Stomach (tissue), 4 donors: Measurements from ENCODE around the gene COPZ2.

Source experiments
- EP300 ChIP-seq: sonication (generic); formaldehyde crosslinking; IDR thresholded peaks from one replicate; pipeline ENCODE4 v1.6.1; 2017; ENCODE audit warnings: antibody characterized with exemption
- POLR2A ChIP-seq, 4 donors: fragments of 450-650 bp; IDR thresholded peaks; one replicate each; pipeline ENCODE4 v1.6.1; 2016; ENCODE audit warnings: antibody characterized with exemption in 4 of 4, control low read depth in 2 of 4, mild to moderate bottlenecking in 1 of 4, moderate library complexity in 1 of 4
- TF ChIP-seq, protein P1 (sequence below), 7 experiments: fragments of 450-650 bp in 4 of 7; fragments of 200-600 bp in 3 of 7; sonication (generic) in 3 of 7; IDR thresholded peaks; one replicate each; pipeline ENCODE4 v1.5.1; 2016 to 2019; ENCODE audit warnings: antibody characterized with exemption in 7 of 7, control low read depth in 2 of 7, mild to moderate bottlenecking in 1 of 7

DNA sequence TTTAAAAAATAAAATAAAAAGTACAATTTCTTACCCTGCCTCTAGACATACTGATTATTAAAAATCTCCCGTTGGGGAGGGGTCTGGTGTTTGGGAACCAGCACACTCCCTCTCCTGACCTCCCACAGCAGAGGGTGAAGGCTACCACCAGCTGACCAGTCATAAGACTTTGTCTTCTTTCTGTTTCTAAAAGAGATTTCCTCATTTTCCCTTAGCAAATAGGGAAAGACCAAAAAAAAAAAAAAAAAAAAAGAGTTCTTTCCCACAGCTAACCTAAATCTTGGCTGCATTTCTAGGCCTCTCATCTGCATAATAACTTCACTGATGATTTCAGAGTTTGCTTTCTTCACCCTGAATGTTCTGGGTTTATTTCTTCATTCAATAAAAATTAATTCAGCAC is 36.4 kb downstream of the COPZ2 start:
- TF ChIP-seq, protein P1, sequence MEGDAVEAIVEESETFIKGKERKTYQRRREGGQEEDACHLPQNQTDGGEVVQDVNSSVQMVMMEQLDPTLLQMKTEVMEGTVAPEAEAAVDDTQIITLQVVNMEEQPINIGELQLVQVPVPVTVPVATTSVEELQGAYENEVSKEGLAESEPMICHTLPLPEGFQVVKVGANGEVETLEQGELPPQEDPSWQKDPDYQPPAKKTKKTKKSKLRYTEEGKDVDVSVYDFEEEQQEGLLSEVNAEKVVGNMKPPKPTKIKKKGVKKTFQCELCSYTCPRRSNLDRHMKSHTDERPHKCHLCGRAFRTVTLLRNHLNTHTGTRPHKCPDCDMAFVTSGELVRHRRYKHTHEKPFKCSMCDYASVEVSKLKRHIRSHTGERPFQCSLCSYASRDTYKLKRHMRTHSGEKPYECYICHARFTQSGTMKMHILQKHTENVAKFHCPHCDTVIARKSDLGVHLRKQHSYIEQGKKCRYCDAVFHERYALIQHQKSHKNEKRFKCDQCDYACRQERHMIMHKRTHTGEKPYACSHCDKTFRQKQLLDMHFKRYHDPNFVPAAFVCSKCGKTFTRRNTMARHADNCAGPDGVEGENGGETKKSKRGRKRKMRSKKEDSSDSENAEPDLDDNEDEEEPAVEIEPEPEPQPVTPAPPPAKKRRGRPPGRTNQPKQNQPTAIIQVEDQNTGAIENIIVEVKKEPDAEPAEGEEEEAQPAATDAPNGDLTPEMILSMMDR (IDR thresholded peaks at IDR 0.05): no peak
- TF ChIP-seq EP300 (no peak), POLR2A (IDR thresholded peaks at IDR 0.05) (no peak)
